Right atrium auricular region (tissue), 2 donors: Measurements from ENCODE around the gene LCOR. TPM values are rescaled to one million over a fixed set of nuclear protein-coding genes. Genes with fewer than 3 reads are reported as not detected.

Source experiments
- DNase-seq: peaks from one replicate; pipeline ENCODE4 v3.0.0-alpha.2; 2019; ENCODE audit warnings: low spot score
- H3K27ac ChIP-seq, 2 donors: fragments of 200-600 bp; sonication (generic); 1 replicate in 1 of 2; 2 replicates in 1 of 2; pipeline ENCODE4 v1.5.1; 2016 to 2019
- H3K27me3 ChIP-seq, 2 donors: fragments of 200-600 bp; sonication (generic); one replicate each; pipeline versions ENCODE4 v1.5.1 to v1.6.0; 2017 to 2019
- H3K36me3 ChIP-seq: fragments of 200-600 bp; sonication (generic); one replicate; pipeline ENCODE4 v1.5.1; 2016
- H3K4me1 ChIP-seq, 2 donors: fragments of 200-600 bp; sonication (generic); one replicate each; pipeline versions ENCODE4 v1.5.1 to v1.6.0; 2017 to 2019
- H3K4me3 ChIP-seq, 2 donors: fragments of 200-600 bp; sonication (generic); 1 replicate in 1 of 2; 2 replicates in 1 of 2; pipeline ENCODE4 v1.5.1; 2017 to 2019; ENCODE audit warnings: mild to moderate bottlenecking in 1 of 2, moderate library complexity in 1 of 2
- H3K9me3 ChIP-seq, 2 donors: fragments of 200-600 bp; sonication (generic); one replicate each; pipeline ENCODE4 v1.5.1; 2019
- total RNA-seq, 2 donors: library from RNA; depleted of rRNA; stranded (reverse); fragments of >200 nt; gene quantifications; one replicate each; pipeline ENCODE4 v1.1.0, GENCODE V29; 2016
- TF ChIP-seq, protein P1 (sequence below), 2 donors: fragments of 200-600 bp; sonication (generic); IDR thresholded peaks; one replicate each; pipeline ENCODE4 v1.5.1; 2019; ENCODE audit warnings: antibody characterized with exemption in 2 of 2

The LCOR gene
- total RNA-seq, 2 donors from 2014 or later: 10.2 to 12.2 TPM

DNA sequence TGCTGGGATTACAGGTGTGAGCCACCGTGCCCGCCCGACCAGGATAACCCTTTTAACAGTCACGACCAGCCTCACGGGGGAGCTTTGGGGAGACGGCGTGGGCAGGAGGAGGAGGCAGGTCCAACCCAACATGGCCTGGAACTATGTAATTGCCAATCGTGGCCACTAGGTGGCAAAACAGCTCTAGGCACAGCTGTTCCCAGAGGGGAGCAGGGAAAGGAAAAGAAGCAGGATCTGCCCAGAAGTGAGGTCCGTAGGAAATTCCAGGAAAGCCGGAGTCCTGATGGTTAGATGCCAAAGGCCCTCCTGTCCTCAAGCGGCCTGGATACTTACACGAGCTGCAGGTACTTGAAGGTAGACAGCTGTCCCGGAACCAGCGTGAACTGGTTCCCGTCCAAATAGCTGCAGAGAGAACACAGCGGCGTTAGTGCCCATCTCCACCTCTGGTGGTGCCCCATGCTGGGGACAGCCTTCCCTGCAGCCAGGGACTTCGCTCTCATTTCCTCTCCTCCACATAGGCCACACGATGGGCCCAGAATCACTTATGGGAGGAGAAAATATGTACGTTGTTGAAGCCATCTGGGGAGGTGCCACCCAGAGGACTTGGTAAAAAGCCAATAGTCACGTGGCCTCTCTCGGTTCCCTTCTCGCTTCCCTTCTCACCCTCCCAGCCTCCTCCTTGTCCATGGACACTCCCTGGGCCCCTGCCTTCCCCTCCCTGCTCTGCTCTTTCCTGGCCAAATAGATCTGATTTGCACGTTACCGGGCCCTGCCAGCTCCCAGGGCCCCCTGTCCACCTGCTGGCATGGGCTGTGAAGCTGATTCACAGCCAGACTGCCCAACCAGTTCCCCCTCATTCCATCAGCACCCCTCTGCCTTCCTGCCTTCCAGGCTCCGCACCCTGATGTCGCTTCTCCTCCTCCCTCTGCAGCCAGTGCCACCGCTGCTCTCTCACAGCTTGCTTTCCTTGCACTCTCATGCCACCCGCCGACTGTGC lies 205.6 kb downstream of the LCOR start:
- Histone ChIP-seq H3K4me3 (peak overlapping the region; percentile 25 to 52), H3K27ac (no peak overlapping the region), H3K36me3 (no peaks in the 10 kb centered on the region), H3K4me1 (peaks cover 0 to 15% of the 10 kb centered on the region in 2 donors), H3K9me3 (no peaks in the 10 kb centered on the region), H3K27me3 (no peaks in the 10 kb centered on the region)
- DNase-seq: peak; percentile 83
- TF ChIP-seq, protein P1, sequence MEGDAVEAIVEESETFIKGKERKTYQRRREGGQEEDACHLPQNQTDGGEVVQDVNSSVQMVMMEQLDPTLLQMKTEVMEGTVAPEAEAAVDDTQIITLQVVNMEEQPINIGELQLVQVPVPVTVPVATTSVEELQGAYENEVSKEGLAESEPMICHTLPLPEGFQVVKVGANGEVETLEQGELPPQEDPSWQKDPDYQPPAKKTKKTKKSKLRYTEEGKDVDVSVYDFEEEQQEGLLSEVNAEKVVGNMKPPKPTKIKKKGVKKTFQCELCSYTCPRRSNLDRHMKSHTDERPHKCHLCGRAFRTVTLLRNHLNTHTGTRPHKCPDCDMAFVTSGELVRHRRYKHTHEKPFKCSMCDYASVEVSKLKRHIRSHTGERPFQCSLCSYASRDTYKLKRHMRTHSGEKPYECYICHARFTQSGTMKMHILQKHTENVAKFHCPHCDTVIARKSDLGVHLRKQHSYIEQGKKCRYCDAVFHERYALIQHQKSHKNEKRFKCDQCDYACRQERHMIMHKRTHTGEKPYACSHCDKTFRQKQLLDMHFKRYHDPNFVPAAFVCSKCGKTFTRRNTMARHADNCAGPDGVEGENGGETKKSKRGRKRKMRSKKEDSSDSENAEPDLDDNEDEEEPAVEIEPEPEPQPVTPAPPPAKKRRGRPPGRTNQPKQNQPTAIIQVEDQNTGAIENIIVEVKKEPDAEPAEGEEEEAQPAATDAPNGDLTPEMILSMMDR (IDR thresholded peaks at IDR 0.05): peak; percentile 59 to 92

DNA sequence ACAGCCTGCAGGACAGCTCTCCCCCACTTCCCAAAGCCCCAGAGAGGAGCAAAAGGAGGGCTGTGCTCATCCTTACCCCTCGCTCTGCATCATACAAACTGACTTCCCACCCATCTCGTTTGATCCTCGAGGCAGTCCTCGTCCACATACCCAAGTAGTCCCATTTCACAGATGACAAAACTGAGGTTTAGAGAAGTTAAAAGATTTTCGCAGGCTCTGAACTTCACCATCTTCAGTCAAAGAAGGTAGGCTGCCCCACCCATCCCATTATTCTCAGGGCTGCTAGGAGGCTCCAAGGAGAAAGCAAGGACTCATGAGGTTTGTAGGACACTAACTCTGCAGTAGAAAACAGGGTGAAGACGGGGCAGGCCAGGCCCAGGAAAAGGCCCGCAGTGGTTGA lies 206.6 kb downstream of the LCOR start:
- no peak overlapping the region for H3K27ac ChIP-seq
- H3K27me3 ChIP-seq: no peaks in the 10 kb centered on the region
- TF ChIP-seq, protein P1 (IDR thresholded peaks at IDR 0.05): no peak
- no peaks in the 10 kb centered on the region for H3K9me3 ChIP-seq
- no peaks in the 10 kb centered on the region for H3K36me3 ChIP-seq
- H3K4me3 ChIP-seq: no peak overlapping the region
- peaks cover 0 to 15% of the 10 kb centered on the region in 2 donors for H3K4me1 ChIP-seq
- no peak for DNase-seq

DNA sequence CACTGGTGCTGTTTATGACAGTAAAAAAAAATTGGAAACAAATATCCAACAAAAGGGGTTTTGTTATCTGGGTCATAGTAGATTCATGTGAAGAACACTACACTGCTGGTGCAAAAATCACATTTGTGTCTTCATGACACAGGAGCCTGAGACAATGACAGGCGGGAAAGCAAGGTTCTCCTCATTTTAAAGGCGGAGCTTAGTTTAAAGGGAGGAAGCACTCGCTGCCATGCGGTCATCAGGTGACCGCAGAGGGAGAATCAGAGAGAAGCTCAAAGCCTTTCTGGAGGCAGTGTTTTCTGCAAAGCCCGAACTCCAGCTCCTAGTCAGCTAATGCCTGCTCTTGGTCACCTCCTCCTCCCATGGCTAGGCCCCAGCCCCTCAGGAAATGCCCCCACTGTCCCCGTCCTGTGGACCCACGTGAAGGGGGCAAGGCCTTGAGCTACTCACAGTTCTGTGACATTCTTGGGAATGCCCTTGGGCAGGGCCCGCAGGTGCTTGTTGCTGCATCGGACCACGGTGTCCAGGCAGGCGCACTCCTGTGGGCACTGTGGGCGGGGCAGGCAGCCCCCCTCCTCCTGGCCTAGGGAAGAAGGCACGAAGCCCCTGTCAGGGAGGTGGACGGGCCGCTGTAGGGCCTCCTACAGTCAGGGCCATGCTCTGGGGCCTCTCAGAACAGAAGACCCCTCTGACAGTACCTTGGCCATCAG lies 207.6 kb downstream of the LCOR start:
- Histone ChIP-seq H3K4me3 (no peak overlapping the region), H3K36me3 (no peaks in the 10 kb centered on the region), H3K4me1 (peaks cover 0 to 15% of the 10 kb centered on the region in 2 donors), H3K9me3 (no peaks in the 10 kb centered on the region), H3K27me3 (no peaks in the 10 kb centered on the region), H3K27ac (no peak overlapping the region)
- TF ChIP-seq, protein P1 (IDR thresholded peaks at IDR 0.05): no peak
- no peak for DNase-seq

DNA sequence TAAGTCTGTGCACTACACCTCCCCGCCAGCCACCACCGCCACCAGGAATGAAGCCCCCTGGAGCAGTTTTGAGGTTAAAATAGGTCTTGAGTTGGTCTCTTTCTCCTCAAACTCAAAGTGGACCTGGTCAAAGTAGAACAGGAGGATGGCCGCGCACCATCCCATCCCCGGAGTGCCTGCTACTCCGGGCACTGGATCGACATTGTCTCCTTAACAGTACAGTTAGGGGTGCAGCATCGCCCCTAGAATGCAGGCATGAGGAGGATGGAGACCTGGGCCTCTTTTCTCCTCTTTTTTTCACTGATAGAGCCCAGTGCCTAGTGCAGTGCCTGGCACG lies 208.1 kb downstream of the LCOR start:
- H3K36me3 ChIP-seq: no peaks in the 10 kb centered on the region
- DNase-seq: no peak
- no peak overlapping the region for H3K4me3 ChIP-seq
- H3K9me3 ChIP-seq: no peaks in the 10 kb centered on the region
- H3K4me1 ChIP-seq: peaks cover 0 to 15% of the 10 kb centered on the region in 2 donors
- no peaks in the 10 kb centered on the region for H3K27me3 ChIP-seq
- H3K27ac ChIP-seq: no peak overlapping the region
- TF ChIP-seq, protein P1 (IDR thresholded peaks at IDR 0.05): no peak

DNA sequence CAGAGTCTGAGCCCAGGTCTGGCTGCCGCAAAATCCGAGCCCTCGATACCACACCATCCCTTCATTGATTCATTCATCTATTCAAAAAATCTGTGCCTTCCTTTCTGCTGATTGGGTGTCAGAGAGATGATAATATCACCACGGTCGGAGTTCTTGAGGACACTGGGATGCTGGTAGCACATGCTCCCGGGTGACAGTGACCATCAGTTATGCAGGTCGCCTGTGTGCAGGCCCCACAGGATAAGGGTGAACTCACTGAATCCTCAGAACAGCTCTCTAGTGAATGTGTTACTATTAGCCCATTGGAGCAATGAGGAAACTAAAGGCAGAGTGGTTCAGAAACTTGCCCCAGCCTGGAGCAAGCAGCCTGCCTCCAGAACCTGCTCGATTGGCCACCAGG lies 208.6 kb downstream of the LCOR start:
- DNase-seq: no peak
- Histone ChIP-seq H3K4me3 (no peak overlapping the region), H3K27me3 (no peaks in the 10 kb centered on the region), H3K4me1 (peaks cover 0 to 15% of the 10 kb centered on the region in 2 donors), H3K9me3 (no peaks in the 10 kb centered on the region), H3K36me3 (no peaks in the 10 kb centered on the region), H3K27ac (no peak overlapping the region)
- TF ChIP-seq, protein P1 (IDR thresholded peaks at IDR 0.05): no peak
